Activated CD4-positive, alpha-beta memory T cell treated with anti-CD3 and anti-CD28 coated beads, Interleukin-2, amount 10 ng/mL, durations not matched to agents 7 days and 5 days (primary cell): ENCODE results near the gene ZNF627. TPM values are rescaled to one million over a fixed set of nuclear protein-coding genes. Genes with fewer than 3 reads are reported as not detected.

Source experiments
- CTCF ChIA-PET: fragments of 350-600 bp; sonication (Branson Sonifier 250); formaldehyde crosslinking; loops from one replicate; lab custom pipeline; 2021; ENCODE audit warnings: antibody characterized with exemption, inconsistent platforms; lab: Charles Lee
- POLR2A ChIA-PET: fragments of 350-600 bp; sonication (Branson Sonifier 250); formaldehyde crosslinking; loops from one replicate; lab custom pipeline; 2021; ENCODE audit warnings: antibody characterized with exemption; lab: Charles Lee
- DNase-seq: peaks from one replicate; pipeline ENCODE4 v3.0.0-alpha.2; 2020
- H3K27ac Mint-ChIP-seq: one replicate; pipeline ENCODE4 v1.8.0; 2021; ENCODE audit warnings: mild to moderate bottlenecking, mixed read lengths
- H3K27me3 Mint-ChIP-seq: one replicate; pipeline ENCODE4 v1.8.0; 2021; ENCODE audit warnings: mixed read lengths
- H3K36me3 Mint-ChIP-seq: one replicate; pipeline ENCODE4 v1.8.0; 2021; ENCODE audit warnings: low read depth, mixed read lengths
- H3K4me1 Mint-ChIP-seq: one replicate; pipeline ENCODE4 v1.8.0; 2021; ENCODE audit warnings: mixed read lengths
- H3K4me3 Mint-ChIP-seq: one replicate; pipeline ENCODE4 v1.8.0; 2021; ENCODE audit warnings: mild to moderate bottlenecking, mixed read lengths
- H3K9me3 Mint-ChIP-seq: one replicate; pipeline ENCODE4 v1.8.0; 2021; ENCODE audit warnings: mixed read lengths
- total RNA-seq, 2 experiments: library from RNA; stranded (reverse); gene quantifications; one replicate each; pipeline ENCODE4 v1.2.3, GENCODE V29; 2021

ZNF627 gene
- total RNA-seq, 2 experiments from 2014 or later = 6.1 to 6.7 TPM

GRCh38 chr19:11642902-11643301 lies 45.6 kb downstream of the ZNF627 start:
- Mint-ChIP-seq H3K27ac (no peak overlapping the region), H3K36me3 (peaks cover 3% of the 10 kb centered on the region), H3K27me3 (no peaks in the 10 kb centered on the region), H3K9me3 (peaks cover 18% of the 10 kb centered on the region), H3K4me1 (peaks cover 2% of the 10 kb centered on the region), H3K4me3 (no peak overlapping the region)
- no peak for DNase-seq
- ChIA-PET POLR2A (no interaction called here), CTCF (no interaction called here)

DNA sequence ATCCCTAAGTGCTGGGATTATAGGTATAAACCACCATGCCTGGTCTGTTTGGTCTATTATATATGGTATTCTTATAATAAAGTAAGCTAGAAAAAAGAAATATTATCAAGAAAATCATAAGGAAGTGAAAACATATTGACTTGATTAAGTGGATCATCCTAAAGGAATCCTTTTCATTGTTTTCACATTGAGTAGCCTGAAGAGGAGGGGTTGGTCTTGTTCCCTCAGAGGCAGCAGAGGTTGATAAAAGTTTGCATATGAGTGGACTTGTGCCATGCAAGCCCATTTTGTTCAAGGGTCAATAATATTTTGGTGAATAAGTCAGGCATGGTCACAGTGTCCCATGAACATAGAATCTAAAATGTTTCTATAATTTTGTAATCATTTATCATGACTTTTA lies 52.7 kb downstream of the ZNF627 start:
- ChIA-PET CTCF (no interaction called here), POLR2A (no interaction called here)
- Mint-ChIP-seq H3K36me3 (peaks cover 26% of the 10 kb centered on the region), H3K27ac (no peak overlapping the region), H3K27me3 (no peaks in the 10 kb centered on the region), H3K9me3 (peaks cover 40% of the 10 kb centered on the region), H3K4me1 (no peaks in the 10 kb centered on the region), H3K4me3 (no peak overlapping the region)
- DNase-seq = no peak

GRCh38 chr19:11651062-11651461 lies 53.8 kb downstream of the ZNF627 start:
- Mint-ChIP-seq H3K27ac (no peak overlapping the region), H3K36me3 (peaks cover 26% of the 10 kb centered on the region), H3K4me3 (no peak overlapping the region), H3K4me1 (no peaks in the 10 kb centered on the region), H3K9me3 (peaks cover 40% of the 10 kb centered on the region), H3K27me3 (no peaks in the 10 kb centered on the region)
- ChIA-PET POLR2A (no interaction called here), CTCF (interaction anchor here (0.7 kb wide), 1 partner anchor 272 kb away, joined by 3 read pairs; no protein-coding TSS in a partner anchor)
- no peak for DNase-seq

GRCh38 chr19:11652056-11652455 lies 54.8 kb downstream of the ZNF627 start:
- Mint-ChIP-seq H3K27ac (no peak overlapping the region), H3K4me3 (no peak overlapping the region), H3K27me3 (no peaks in the 10 kb centered on the region), H3K36me3 (peaks cover 26% of the 10 kb centered on the region), H3K4me1 (no peaks in the 10 kb centered on the region), H3K9me3 (peaks cover 44% of the 10 kb centered on the region)
- CTCF ChIA-PET = no interaction called here
- DNase-seq = no peak
- POLR2A ChIA-PET = no interaction called here

- DNase-seq = no peak
- CTCF ChIA-PET = no interaction called here
- Mint-ChIP-seq H3K9me3 (peaks cover 44% of the 10 kb centered on the region), H3K4me3 (no peak overlapping the region), H3K27me3 (no peaks in the 10 kb centered on the region), H3K27ac (no peak overlapping the region), H3K4me1 (no peaks in the 10 kb centered on the region), H3K36me3 (peaks cover 26% of the 10 kb centered on the region)
- POLR2A ChIA-PET = no interaction called here
Measured at GRCh38 chr19:11652492-11652891, 55.2 kb downstream of the ZNF627 start.

GRCh38 chr19:11656535-11656934 lies 59.3 kb downstream of the ZNF627 start:
- CTCF ChIA-PET = no interaction called here
- POLR2A ChIA-PET = no interaction called here
- Mint-ChIP-seq H3K4me3 (no peak overlapping the region), H3K36me3 (peaks cover 24% of the 10 kb centered on the region), H3K9me3 (peaks cover 33% of the 10 kb centered on the region), H3K27ac (no peak overlapping the region), H3K27me3 (no peaks in the 10 kb centered on the region), H3K4me1 (no peaks in the 10 kb centered on the region)
- DNase-seq = no peak

DNA sequence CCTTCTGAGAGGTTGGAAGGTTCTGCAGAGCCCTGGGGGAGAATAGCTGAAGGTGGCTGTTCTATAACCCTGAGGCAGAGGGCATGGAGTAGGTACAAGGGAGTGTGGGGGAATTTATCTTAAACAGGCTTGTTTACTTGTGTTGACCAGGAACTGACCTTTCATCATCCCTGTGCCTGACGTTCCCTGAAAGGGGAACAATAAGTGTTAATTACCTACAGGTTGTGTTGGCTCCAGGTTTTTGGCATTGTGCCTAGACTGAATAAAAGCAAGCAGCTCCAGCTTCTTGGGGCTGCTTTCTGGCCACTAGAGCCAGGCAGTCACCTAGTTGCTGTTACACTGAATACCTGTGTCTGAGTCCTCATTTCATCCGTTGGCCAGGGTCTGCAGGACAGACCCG lies 60.0 kb downstream of the ZNF627 start:
- Mint-ChIP-seq H3K4me1 (no peaks in the 10 kb centered on the region), H3K4me3 (no peak overlapping the region), H3K9me3 (peaks cover 25% of the 10 kb centered on the region), H3K36me3 (peaks cover 16% of the 10 kb centered on the region), H3K27ac (no peak overlapping the region), H3K27me3 (no peaks in the 10 kb centered on the region)
- ChIA-PET CTCF (no interaction called here), POLR2A (no interaction called here)
- no peak for DNase-seq

- Mint-ChIP-seq H3K4me1 (no peaks in the 10 kb centered on the region), H3K36me3 (peaks cover 3% of the 10 kb centered on the region), H3K4me3 (no peak overlapping the region), H3K27ac (no peak overlapping the region), H3K9me3 (peaks cover 13% of the 10 kb centered on the region), H3K27me3 (no peaks in the 10 kb centered on the region)
- no peak for DNase-seq
- CTCF ChIA-PET = no interaction called here
- POLR2A ChIA-PET = no interaction called here
Measured at GRCh38 chr19:11658970-11659369, 61.7 kb downstream of the ZNF627 start.

- Mint-ChIP-seq H3K4me1 (no peaks in the 10 kb centered on the region), H3K27ac (no peak overlapping the region), H3K27me3 (no peaks in the 10 kb centered on the region), H3K4me3 (no peak overlapping the region), H3K9me3 (peaks cover 12% of the 10 kb centered on the region), H3K36me3 (peaks cover 2% of the 10 kb centered on the region)
- POLR2A ChIA-PET = no interaction called here
- DNase-seq = no peak
- CTCF ChIA-PET = no interaction called here
Measured at GRCh38 chr19:11659612-11660011, 62.3 kb downstream of the ZNF627 start.

DNA sequence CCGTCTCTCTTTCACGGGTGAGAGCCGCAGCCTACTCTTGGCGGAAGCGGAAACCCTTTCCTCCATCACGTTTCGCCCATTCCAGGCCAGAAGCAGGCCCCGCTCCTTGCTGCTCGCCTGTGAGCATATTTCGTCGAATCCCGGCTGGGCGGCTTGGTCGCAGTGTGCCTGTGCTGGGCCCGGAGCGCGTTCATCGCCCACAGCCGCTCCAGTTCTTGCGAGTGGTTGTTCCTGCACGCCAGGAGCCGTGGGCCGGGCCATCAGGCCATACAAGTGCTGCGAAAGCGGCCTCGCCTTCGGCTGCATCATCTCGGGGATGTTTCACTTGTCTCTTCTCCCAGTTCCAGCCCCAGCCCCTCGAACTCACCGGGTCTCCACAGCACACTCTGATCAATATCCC lies 65.0 kb downstream of the ZNF627 start:
- Mint-ChIP-seq H3K9me3 (peaks cover 2% of the 10 kb centered on the region), H3K27ac (no peak overlapping the region), H3K4me1 (no peaks in the 10 kb centered on the region), H3K36me3 (no peaks in the 10 kb centered on the region), H3K27me3 (no peaks in the 10 kb centered on the region), H3K4me3 (no peak overlapping the region)
- POLR2A ChIA-PET = no interaction called here
- CTCF ChIA-PET = no interaction called here
- no peak for DNase-seq

- ChIA-PET POLR2A (no interaction called here), CTCF (no interaction called here)
- Mint-ChIP-seq H3K9me3 (no peaks in the 10 kb centered on the region), H3K4me1 (no peaks in the 10 kb centered on the region), H3K27ac (no peak overlapping the region), H3K4me3 (no peak overlapping the region), H3K36me3 (no peaks in the 10 kb centered on the region), H3K27me3 (no peaks in the 10 kb centered on the region)
- DNase-seq = no peak
Measured at GRCh38 chr19:11663181-11663591, 65.9 kb downstream of the ZNF627 start.

Other genes with a start within 250 kb of the ZNF627 start
- gene PLPPR2, start 242.1 kb upstream of the ZNF627 start, total RNA-seq = 1 to 10 TPM; 2.0 to 2.6 TPM
- gene SWSAP1, start 222.8 kb upstream of the ZNF627 start, total RNA-seq = 1 to 10 TPM; 2.6 to 2.9 TPM
- gene EPOR, start 213.2 kb upstream of the ZNF627 start, total RNA-seq = 10 to 100 TPM; 10.0 to 10.2 TPM
- not detected for gene RGL3, start 178.2 kb upstream of the ZNF627 start, total RNA-seq
- not detected for gene ODAD3, start 162.4 kb upstream of the ZNF627 start, total RNA-seq
- 100 to 1,000 TPM; 315 to 318 TPM for gene PRKCSH, start 161.8 kb upstream of the ZNF627 start, total RNA-seq
- gene ELAVL3, start 116.4 kb upstream of the ZNF627 start, total RNA-seq = not detected
- 10 to 100 TPM; 15.6 to 16.5 TPM for gene ZNF653, start 91.6 kb upstream of the ZNF627 start, total RNA-seq
- gene ECSIT, start 68.3 kb upstream of the ZNF627 start, total RNA-seq = 10 to 100 TPM; 24.8 to 26.8 TPM
- gene CNN1, start 58.6 kb upstream of the ZNF627 start, total RNA-seq = not detected
- 10 to 100 TPM; 49.7 to 50.2 TPM for gene ELOF1, start 38.3 kb upstream of the ZNF627 start, total RNA-seq
- 10 to 100 TPM; 21.3 to 21.4 TPM for gene ACP5, start 19.8 kb upstream of the ZNF627 start, total RNA-seq
- gene ZNF823, start 141.5 kb downstream of the ZNF627 start, total RNA-seq = 1 to 10 TPM; 4.0 to 4.9 TPM
- gene ZNF441, start 169.5 kb downstream of the ZNF627 start, total RNA-seq = 1 to 10 TPM; 8.3 to 8.9 TPM
- gene ZNF491, start 201.0 kb downstream of the ZNF627 start, total RNA-seq = under 1 TPM; 0.80 to 0.98 TPM
- 10 to 100 TPM; 11.9 to 14.7 TPM for gene ZNF440, start 216.8 kb downstream of the ZNF627 start, total RNA-seq